ENCODE results near the gene COL5A2.

The COL5A2 gene

DNA sequence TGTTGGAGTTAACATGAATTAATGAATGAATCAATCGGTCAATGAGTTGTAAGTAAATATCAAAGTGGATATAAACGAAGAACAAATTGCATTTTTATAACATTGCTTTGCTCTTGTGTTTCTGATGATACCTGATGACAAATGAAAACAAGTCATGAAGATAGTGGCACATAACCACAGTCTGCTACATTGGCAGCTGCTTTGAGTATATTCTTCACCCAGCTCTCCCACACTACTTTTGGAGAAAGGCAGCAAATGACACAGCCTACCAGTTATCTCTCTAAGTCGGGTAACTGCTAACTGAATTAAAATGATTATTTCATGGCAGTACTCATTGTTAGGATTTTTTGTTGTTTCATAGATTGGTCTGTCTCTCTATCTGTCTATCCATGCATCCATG, 76.8 kb downstream of the COL5A2 start:
- no peak for DNase-seq (ENCODE audit: low read depth in 2 of 2)

GRCh38 chr2:189097934-189098333, 81.6 kb downstream of the COL5A2 start:
- DNase-seq (ENCODE audit: low read depth in 2 of 2): no peak

- DNase-seq (ENCODE audit: low read depth in 2 of 2): no peak
These were observed 82.7 kb downstream of the COL5A2 start for GRCh38 chr2:189096769-189097447.

- no peak for DNase-seq (ENCODE audit: low read depth in 2 of 2)
These were observed 84.5 kb downstream of the COL5A2 start for GRCh38 chr2:189095101-189095500.

DNA sequence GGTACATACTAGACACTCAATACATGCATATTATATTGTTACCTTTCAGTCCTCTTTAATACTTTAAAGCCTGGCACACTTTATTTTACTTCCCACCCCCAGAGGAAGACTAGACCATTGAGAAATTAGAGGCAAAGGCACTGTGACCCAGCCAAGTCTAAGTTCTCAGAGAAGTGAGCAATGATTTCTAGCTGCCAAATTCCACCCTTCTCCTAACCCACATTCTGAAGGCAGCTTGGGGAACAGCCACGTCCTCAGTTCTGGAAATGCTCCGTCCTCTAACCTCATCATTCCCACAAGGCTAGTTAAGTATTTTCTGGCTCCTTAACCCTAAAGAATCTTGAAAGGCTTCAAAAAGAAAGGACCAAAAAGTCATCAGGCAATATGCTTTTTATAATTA, 86.6 kb downstream of the COL5A2 start:
- no peak for DNase-seq (ENCODE audit: low read depth in 2 of 2)

DNA sequence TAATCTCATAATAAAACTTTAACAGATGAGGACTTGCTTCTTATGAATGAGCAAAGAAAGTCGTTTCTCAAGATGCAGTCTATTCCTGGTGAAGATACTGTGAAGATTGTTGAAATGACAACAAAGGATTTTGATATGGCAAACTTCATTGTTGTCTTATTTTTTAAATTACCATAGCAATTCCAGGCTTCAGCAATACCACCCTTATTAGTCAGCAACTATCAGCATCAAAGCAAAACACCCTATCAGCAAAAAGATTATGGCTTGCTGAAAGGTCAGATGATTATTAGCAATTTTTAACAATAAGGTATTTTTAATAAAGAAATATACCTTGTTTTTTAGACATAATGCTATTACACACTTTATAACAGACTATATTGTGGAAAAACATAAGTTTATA, 88.3 kb downstream of the COL5A2 start:
- DNase-seq (ENCODE audit: low read depth in 2 of 2): no peak

DNA sequence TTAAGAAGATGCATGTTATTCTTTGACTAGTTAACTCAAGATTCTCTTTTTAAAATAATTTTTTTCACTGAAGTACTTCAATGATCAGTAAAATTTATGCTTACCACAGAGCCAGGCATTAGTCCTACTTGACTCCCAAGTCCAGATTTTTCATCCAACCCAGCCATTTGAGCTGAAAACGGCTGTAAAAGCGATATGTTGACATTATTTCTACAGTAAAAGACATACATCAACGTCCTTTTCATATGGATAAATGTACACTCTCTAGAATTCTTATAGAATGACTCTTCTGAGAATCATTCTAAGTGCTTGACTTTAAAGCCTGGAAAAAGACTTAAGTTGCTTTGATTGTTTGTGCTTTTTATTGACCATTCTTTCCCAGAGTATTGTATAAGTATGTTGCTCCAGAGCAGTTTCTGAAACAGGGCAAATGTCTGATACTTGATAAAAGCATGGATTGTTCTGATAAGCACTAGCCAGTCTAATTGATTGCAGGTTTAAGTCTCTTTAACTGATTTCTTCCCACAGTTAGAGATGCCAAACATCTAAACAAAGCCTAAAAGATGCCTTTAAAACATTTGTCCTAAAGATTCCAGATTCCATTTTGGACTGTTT, 90.9 kb downstream of the COL5A2 start:
- no peak for DNase-seq (ENCODE audit: low read depth in 2 of 2)

- no peak for DNase-seq (ENCODE audit: low read depth in 2 of 2)
These were observed 92.9 kb downstream of the COL5A2 start for GRCh38 chr2:189086710-189087109.

GRCh38 chr2:189086250-189086649, 93.3 kb downstream of the COL5A2 start:
- DNase-seq (ENCODE audit: low read depth in 2 of 2): no peak

DNA sequence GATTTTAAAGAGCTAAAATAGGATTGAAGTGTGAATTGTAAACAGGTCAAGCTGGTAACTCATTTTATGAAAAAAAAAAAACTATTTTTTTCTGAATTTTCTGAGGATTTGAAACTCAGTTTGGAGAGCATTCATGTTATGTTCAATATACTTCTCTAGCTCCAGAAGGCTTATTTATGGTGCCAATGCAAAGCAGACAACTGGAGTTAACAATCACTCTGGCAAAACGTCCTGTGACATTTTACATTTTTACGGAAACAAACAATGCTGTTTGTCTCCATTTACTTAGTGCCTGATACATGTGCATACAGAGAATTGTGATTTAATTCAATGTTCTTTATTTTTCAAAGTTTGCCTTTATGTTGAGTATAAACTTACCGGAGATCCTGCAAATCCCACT, 96.0 kb downstream of the COL5A2 start:
- DNase-seq (ENCODE audit: low read depth in 2 of 2): no peak

- DNase-seq (ENCODE audit: low read depth in 2 of 2): no peak
These were observed 96.5 kb downstream of the COL5A2 start for GRCh38 chr2:189083106-189083505.

GRCh38 chr2:189082376-189082975, 97.1 kb downstream of the COL5A2 start:
- no peak for DNase-seq (ENCODE audit: low read depth in 2 of 2)

DNA sequence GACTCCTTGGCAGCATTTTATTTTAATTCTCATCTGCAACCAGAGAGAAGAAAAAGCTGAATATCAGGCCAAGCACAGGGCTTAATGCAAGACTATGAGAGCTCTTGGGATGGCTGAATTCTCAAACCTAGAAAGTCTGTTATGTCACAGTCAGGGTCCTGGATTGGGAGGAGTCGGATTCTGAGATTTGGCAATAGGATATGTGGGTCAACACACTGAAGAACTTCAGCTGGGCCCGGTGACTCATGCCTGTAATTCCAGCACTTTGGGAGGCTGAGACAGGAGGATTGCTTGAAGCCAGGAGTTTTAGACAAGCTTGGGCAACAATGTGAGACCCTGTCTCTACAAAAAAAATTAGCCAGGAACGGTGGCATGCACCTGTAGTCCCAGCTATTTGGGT, 103.0 kb downstream of the COL5A2 start:
- DNase-seq (ENCODE audit: low read depth in 2 of 2): no peak

DNA sequence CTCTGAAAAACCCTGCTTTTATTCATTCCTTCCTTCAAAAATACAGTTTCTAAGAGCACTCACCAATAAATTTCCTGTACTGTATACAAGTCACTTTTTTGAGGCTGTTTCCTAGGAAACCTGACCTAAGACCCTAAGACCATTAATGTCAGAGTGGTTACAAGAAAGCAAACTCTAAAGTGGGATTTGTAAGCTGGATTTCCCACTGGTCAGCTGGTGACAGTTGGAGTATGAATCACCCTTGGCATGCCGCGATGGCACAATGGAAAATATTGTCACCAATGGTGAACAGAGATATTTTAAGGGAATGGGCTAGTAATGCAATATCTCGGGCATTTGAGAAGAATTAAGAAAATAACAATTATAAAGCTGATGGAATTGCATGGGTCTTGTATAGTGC, 103.4 kb downstream of the COL5A2 start:
- no peak for DNase-seq (ENCODE audit: low read depth in 2 of 2)

DNA sequence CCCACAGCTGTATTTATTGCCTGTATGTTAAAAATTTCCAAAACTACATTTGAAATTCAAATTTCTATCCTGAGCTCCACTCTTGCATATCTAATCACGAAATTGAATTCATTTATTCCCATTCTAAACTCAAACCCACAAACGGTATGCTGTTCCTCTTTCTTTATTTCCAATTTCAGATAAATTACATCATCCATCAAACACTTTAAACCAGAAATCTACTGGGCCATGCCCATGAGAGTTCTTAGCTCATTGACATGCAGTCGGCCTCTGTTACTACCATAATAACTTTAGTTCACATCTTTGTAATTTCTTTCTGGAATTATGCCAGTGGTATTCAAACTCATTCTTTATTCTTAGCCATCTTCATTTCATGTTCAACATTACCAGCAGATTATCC, 105.1 kb downstream of the COL5A2 start:
- DNase-seq (ENCODE audit: low read depth in 2 of 2): no peak

DNA sequence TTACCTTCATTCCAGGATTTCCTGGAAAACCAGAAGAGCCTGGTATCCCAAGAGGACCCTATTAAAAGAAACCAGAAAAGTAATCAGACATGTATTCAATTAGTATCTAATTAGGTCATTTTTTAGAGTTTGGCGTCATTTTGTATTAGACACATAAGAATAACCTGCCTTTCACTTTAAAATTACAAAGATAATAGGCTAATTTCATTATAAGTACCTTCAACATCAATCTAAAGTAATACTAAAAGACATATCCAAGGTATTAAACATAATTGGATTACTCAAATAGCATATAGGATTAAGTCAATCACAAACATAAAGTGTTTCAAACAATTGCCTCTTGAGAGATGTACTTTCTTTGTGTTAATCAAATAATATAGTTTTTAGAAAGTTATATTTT, 107.5 kb downstream of the COL5A2 start:
- DNase-seq (ENCODE audit: low read depth in 2 of 2): no peak

GRCh38 chr2:189069855-189070619, 109.5 kb downstream of the COL5A2 start:
- no peak for DNase-seq (ENCODE audit: low read depth in 2 of 2)

- DNase-seq (ENCODE audit: low read depth in 2 of 2): no peak
These were observed 113.5 kb downstream of the COL5A2 start for GRCh38 chr2:189066037-189066436.

- DNase-seq (ENCODE audit: low read depth in 2 of 2): no peak
These were observed 119.4 kb downstream of the COL5A2 start for GRCh38 chr2:189060096-189060642.

GRCh38 chr2:189057316-189057715, 122.2 kb downstream of the COL5A2 start:
- no peak for DNase-seq (ENCODE audit: low read depth in 2 of 2)

GRCh38 chr2:189056200-189057106, 123.1 kb downstream of the COL5A2 start:
- no peak for DNase-seq (ENCODE audit: low read depth in 2 of 2)
